Measurements from ENCODE around the gene CDCA8.
"Not testable (repeated sequence)": the region's sequence is repeated elsewhere in the genome, so short reads cannot be mapped to it uniquely, and the experiment has no call there.

CDCA8 gene

GRCh38 chr1:37672136-37672870 is 20.0 kb upstream of the CDCA8 start:
- DNase-seq (ENCODE audit: low read depth in 2 of 3, low spot score in 1 of 3) = no peak

GRCh38 chr1:37673920-37674319 is 18.4 kb upstream of the CDCA8 start:
- peak; percentile 29 to 59 (median 42) for DNase-seq (ENCODE audit: low read depth in 2 of 3, low spot score in 1 of 3)

GRCh38 chr1:37676281-37677142 is 15.8 kb upstream of the CDCA8 start:
- no peak for DNase-seq (ENCODE audit: low read depth in 2 of 3, low spot score in 1 of 3)

- no peak for DNase-seq (ENCODE audit: low read depth in 2 of 3, low spot score in 1 of 3)
Observed at GRCh38 chr1:37677143-37677439, 15.2 kb upstream of the CDCA8 start.

GRCh38 chr1:37677808-37678207 is 14.5 kb upstream of the CDCA8 start:
- no peak for DNase-seq (ENCODE audit: low read depth in 2 of 3, low spot score in 1 of 3)

- no peak for DNase-seq (ENCODE audit: low read depth in 2 of 3, low spot score in 1 of 3)
Observed at GRCh38 chr1:37680933-37681332, 11.4 kb upstream of the CDCA8 start.

GRCh38 chr1:37682334-37682987 is 9.9 kb upstream of the CDCA8 start:
- DNase-seq (ENCODE audit: low read depth in 2 of 3, low spot score in 1 of 3) = peak; percentile 65 to 86 (median 67)

- not testable (repeated sequence) for DNase-seq (ENCODE audit: low read depth in 2 of 3, low spot score in 1 of 3)
Observed at GRCh38 chr1:37684182-37684581, 8.1 kb upstream of the CDCA8 start.

- DNase-seq (ENCODE audit: low read depth in 2 of 3, low spot score in 1 of 3) = no peak
Observed at GRCh38 chr1:37685722-37686121, 6.6 kb upstream of the CDCA8 start.

- DNase-seq (ENCODE audit: low read depth in 2 of 3, low spot score in 1 of 3) = not testable (repeated sequence)
Observed at GRCh38 chr1:37687764-37688163, 4.6 kb upstream of the CDCA8 start.

- DNase-seq (ENCODE audit: low read depth in 2 of 3, low spot score in 1 of 3) = no peak
Observed at GRCh38 chr1:37688926-37689325, 3.4 kb upstream of the CDCA8 start.

- DNase-seq (ENCODE audit: low read depth in 2 of 3, low spot score in 1 of 3) = peak in 2 of 3 donors; percentile 5 to 14
Observed at GRCh38 chr1:37691497-37692077, 729 bp upstream of the CDCA8 start.

GRCh38 chr1:37692834-37693175 is 489 bp downstream of the CDCA8 start:
- DNase-seq (ENCODE audit: low read depth in 2 of 3, low spot score in 1 of 3) = peak in 1 of 3 donors; percentile 8

- no peak for DNase-seq (ENCODE audit: low read depth in 2 of 3, low spot score in 1 of 3)
Observed at GRCh38 chr1:37697090-37697489, 4.8 kb downstream of the CDCA8 start.

- no peak for DNase-seq (ENCODE audit: low read depth in 2 of 3, low spot score in 1 of 3)
Observed at GRCh38 chr1:37697737-37698136, 5.4 kb downstream of the CDCA8 start.

GRCh38 chr1:37699147-37699546 is 6.8 kb downstream of the CDCA8 start:
- no peak for DNase-seq (ENCODE audit: low read depth in 2 of 3, low spot score in 1 of 3)

GRCh38 chr1:37701051-37701450 is 8.7 kb downstream of the CDCA8 start:
- DNase-seq (ENCODE audit: low read depth in 2 of 3, low spot score in 1 of 3) = no peak

GRCh38 chr1:37703061-37703460 is 10.7 kb downstream of the CDCA8 start:
- DNase-seq (ENCODE audit: low read depth in 2 of 3, low spot score in 1 of 3) = no peak

- no peak for DNase-seq (ENCODE audit: low read depth in 2 of 3, low spot score in 1 of 3)
Observed at GRCh38 chr1:37704966-37705365, 12.7 kb downstream of the CDCA8 start.

GRCh38 chr1:37705399-37705798 is 13.1 kb downstream of the CDCA8 start:
- no peak for DNase-seq (ENCODE audit: low read depth in 2 of 3, low spot score in 1 of 3)

GRCh38 chr1:37708471-37708870 is 16.2 kb downstream of the CDCA8 start:
- no peak for DNase-seq (ENCODE audit: low read depth in 2 of 3, low spot score in 1 of 3)

- no peak for DNase-seq (ENCODE audit: low read depth in 2 of 3, low spot score in 1 of 3)
Observed at GRCh38 chr1:37714226-37714625, 21.9 kb downstream of the CDCA8 start.
